ENCODE measurements around the gene FOXE1. TPM values are rescaled to one million over a fixed set of nuclear protein-coding genes. Genes with fewer than 3 reads are reported as not detected.

Gene FOXE1
- total RNA-seq, 4 donors from 2014 or later = 7.1 to 17.4 (median 12.4) TPM

GRCh38 chr9:97842960-97843359, 10.1 kb upstream of the FOXE1 start:
- no peak for TF ChIP-seq POLR2A (IDR thresholded peaks at IDR 0.05)
- no peak for TF ChIP-seq CTCF (IDR thresholded peaks at IDR 0.05)
- H3K27ac ChIP-seq = no peak overlapping the region
- no peaks in the 10 kb centered on the region for H3K9me3 ChIP-seq
- H3K4me3 ChIP-seq = no peak overlapping the region
- intact Hi-C loops (cut with DNase I) = no loop called here
- H3K27me3 ChIP-seq = peaks cover 0 to 65% (median 0%) of the 10 kb centered on the region in 4 donors
- peaks cover 0 to 3% (median 0%) of the 10 kb centered on the region in 3 donors for H3K4me1 ChIP-seq
- 90 to 93% methylated on average over 2 of the region's 2 CpGs for WGBS, 2 donors
- no peaks in the 10 kb centered on the region for H3K36me3 ChIP-seq
- no peak for DNase-seq

GRCh38 chr9:97845130-97845529, 7.9 kb upstream of the FOXE1 start:
- intact Hi-C loops (cut with DNase I) = no loop called here
- WGBS, 2 donors = 59 to 61% methylated on average over 1 to 2 of the region's 2 CpGs
- H3K27ac ChIP-seq = no peak overlapping the region
- no peaks in the 10 kb centered on the region for H3K36me3 ChIP-seq
- H3K9me3 ChIP-seq = no peaks in the 10 kb centered on the region
- no peak overlapping the region for H3K4me3 ChIP-seq
- no peak for DNase-seq
- H3K27me3 ChIP-seq = peaks cover 0 to 77% (median 4%) of the 10 kb centered on the region in 4 donors
- H3K4me1 ChIP-seq = peaks cover 9 to 15% (median 9%) of the 10 kb centered on the region in 3 donors
- TF ChIP-seq POLR2A (IDR thresholded peaks at IDR 0.05) (no peak), CTCF (IDR thresholded peaks at IDR 0.05) (no peak)

GRCh38 chr9:97845763-97846162, 7.3 kb upstream of the FOXE1 start:
- no peaks in the 10 kb centered on the region for H3K9me3 ChIP-seq
- WGBS, 2 donors = 76 to 90% methylated on average over 2 of the region's 2 CpGs
- TF ChIP-seq CTCF (IDR thresholded peaks at IDR 0.05) = no peak
- TF ChIP-seq POLR2A (IDR thresholded peaks at IDR 0.05) = no peak
- no peaks in the 10 kb centered on the region for H3K36me3 ChIP-seq
- intact Hi-C loops (cut with DNase I) = no loop called here
- peaks cover 0 to 82% (median 5%) of the 10 kb centered on the region in 4 donors for H3K27me3 ChIP-seq
- no peak overlapping the region for H3K4me3 ChIP-seq
- no peak overlapping the region for H3K27ac ChIP-seq
- DNase-seq = no peak
- peaks cover 9 to 17% (median 9%) of the 10 kb centered on the region in 3 donors for H3K4me1 ChIP-seq

- WGBS, 2 donors = 67 to 100% methylated on average over 1 of the region's 4 CpGs
- no peaks in the 10 kb centered on the region for H3K9me3 ChIP-seq
- H3K36me3 ChIP-seq = no peaks in the 10 kb centered on the region
- H3K4me3 ChIP-seq = no peak overlapping the region
- intact Hi-C loops (cut with DNase I) = no loop called here
- peaks cover 9 to 23% (median 9%) of the 10 kb centered on the region in 3 donors for H3K4me1 ChIP-seq
- peaks cover 0 to 84% (median 5%) of the 10 kb centered on the region in 4 donors for H3K27me3 ChIP-seq
- H3K27ac ChIP-seq = no peak overlapping the region
- no peak for DNase-seq
- TF ChIP-seq CTCF (IDR thresholded peaks at IDR 0.05) (no peak), POLR2A (IDR thresholded peaks at IDR 0.05) (no peak)
These were observed 6.7 kb upstream of the FOXE1 start for GRCh38 chr9:97846347-97846746.

- no peaks in the 10 kb centered on the region for H3K36me3 ChIP-seq
- H3K9me3 ChIP-seq = no peaks in the 10 kb centered on the region
- intact Hi-C loops (cut with DNase I) = no loop called here
- H3K4me3 ChIP-seq = no peak overlapping the region
- no peak for DNase-seq
- H3K27me3 ChIP-seq = peaks cover 0 to 91% (median 11%) of the 10 kb centered on the region in 4 donors
- TF ChIP-seq POLR2A (IDR thresholded peaks at IDR 0.05) (no peak), CTCF (IDR thresholded peaks at IDR 0.05) (no peak)
- 52 to 65% methylated on average over 9 to 12 of the region's 31 CpGs for WGBS, 2 donors
- no peak overlapping the region for H3K27ac ChIP-seq
- peaks cover 16 to 36% (median 17%) of the 10 kb centered on the region in 3 donors for H3K4me1 ChIP-seq
These were observed 5.4 kb upstream of the FOXE1 start for GRCh38 chr9:97847474-97848214.

All from esophagus squamous epithelium (tissue), 5 donors.